Activated T-helper 17 cell treated with anti-CD3 and anti-CD28 coated beads, Interleukin-2, amount 50 U/mL, for 72 hours (primary cell): ENCODE measurements around the gene TOM1L2. TPM values are rescaled to one million over a fixed set of nuclear protein-coding genes. Genes with fewer than 3 reads are reported as not detected.

ENCODE experiments used
- ATAC-seq: fragments of 150-1000 bp; cut with Tn5 transposase; replicated peaks from 2 replicates; pipeline ENCODE4 v1.10.0; 2021; ENCODE audit warnings: mild to moderate bottlenecking, moderate library complexity
- H3K27ac Mint-ChIP-seq: one replicate; pipeline ENCODE4 v1.8.0; 2022; ENCODE audit warnings: mixed read lengths
- H3K27me3 Mint-ChIP-seq: one replicate; pipeline ENCODE4 v1.8.0; 2022; ENCODE audit warnings: mixed read lengths
- H3K36me3 Mint-ChIP-seq: one replicate; pipeline ENCODE4 v1.8.0; 2022; ENCODE audit warnings: low read depth, mild to moderate bottlenecking, mixed read lengths
- H3K4me1 Mint-ChIP-seq: one replicate; pipeline ENCODE4 v1.8.0; 2022; ENCODE audit warnings: mixed read lengths
- H3K4me3 Mint-ChIP-seq: one replicate; pipeline ENCODE4 v1.8.0; 2022; ENCODE audit warnings: mild to moderate bottlenecking, mixed read lengths
- H3K9me3 Mint-ChIP-seq: one replicate; pipeline ENCODE4 v1.8.0; 2022; ENCODE audit warnings: mixed read lengths
- total RNA-seq, 2 donors: library from RNA; stranded (reverse); gene quantifications; one replicate each; pipeline ENCODE4 v1.2.3, GENCODE V29; 2022

TOM1L2 gene
- total RNA-seq, 2 donors from 2014 or later: 20.4 to 24.8 TPM

DNA sequence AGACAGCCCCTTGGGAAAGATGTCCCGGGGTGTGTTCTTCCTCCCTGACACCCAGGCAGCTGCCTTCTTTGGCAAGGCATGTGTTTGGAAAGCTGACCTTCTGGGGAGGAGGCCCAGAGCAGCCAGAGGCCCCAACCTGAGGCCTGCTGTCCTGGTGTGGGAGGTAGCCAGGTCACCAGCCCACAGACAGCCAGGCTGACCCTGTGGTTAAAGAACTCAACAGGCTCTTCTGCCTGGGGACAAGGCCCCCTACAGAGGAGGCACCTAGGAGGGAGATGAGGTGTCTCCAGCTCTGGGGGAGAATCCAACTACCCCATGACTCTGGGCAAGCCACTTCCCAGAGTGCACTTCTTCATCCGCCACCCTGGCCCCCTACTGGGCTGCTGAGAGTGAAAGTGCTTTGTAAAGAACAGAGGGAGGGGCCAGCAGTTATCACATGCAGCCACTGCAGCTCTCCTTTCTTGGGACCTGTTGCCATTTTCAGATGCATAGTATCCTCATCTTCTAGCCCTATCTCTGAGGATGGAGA is 122.3 kb downstream of the TOM1L2 start:
- Mint-ChIP-seq H3K27ac (peak overlapping the region; percentile 96), H3K4me3 (peak overlapping the region; percentile 78), H3K36me3 (peaks cover 4% of the 10 kb centered on the region), H3K27me3 (no peaks in the 10 kb centered on the region), H3K4me1 (peaks cover 47% of the 10 kb centered on the region), H3K9me3 (no peaks in the 10 kb centered on the region)
- ATAC-seq: peak; percentile 25

DNA sequence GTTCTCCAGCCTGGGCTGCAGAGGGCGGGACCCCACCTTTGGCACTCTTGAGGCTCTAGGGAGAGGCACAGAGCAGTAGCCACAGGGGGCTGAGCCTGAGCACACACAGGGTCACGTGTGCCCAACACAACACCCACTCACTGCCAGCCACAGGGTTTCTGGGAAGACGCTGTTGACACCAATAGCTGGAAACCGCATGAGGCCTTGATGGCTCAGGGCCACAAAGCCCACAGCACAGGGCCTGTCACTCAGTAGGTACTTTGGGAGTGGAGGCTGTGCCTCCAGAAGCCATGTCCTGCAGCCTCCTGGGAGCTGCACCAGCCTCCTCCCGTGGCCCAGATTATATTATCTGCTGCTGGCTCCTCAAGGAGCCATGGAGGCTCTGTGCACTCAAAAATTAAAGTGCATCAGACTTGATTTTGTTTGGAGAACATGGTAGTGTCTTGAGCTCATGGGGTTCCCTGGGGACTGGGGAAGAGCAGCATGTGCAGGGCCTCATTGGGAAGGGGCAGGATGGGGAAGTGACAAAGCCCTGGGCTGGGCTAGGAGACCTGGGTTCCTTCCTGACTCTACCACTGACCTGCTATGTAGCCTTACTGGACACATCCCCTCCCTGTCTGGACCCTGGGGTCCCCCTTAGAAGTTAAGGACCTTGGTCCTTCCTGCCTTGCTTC is 122.9 kb downstream of the TOM1L2 start:
- H3K4me3 Mint-ChIP-seq: peak overlapping the region; percentile 78
- H3K9me3 Mint-ChIP-seq: no peaks in the 10 kb centered on the region
- peak; percentile 82 for ATAC-seq
- H3K36me3 Mint-ChIP-seq: peaks cover 4% of the 10 kb centered on the region
- H3K4me1 Mint-ChIP-seq: peaks cover 42% of the 10 kb centered on the region
- H3K27me3 Mint-ChIP-seq: no peaks in the 10 kb centered on the region
- peak overlapping the region; percentile 96 for H3K27ac Mint-ChIP-seq

DNA sequence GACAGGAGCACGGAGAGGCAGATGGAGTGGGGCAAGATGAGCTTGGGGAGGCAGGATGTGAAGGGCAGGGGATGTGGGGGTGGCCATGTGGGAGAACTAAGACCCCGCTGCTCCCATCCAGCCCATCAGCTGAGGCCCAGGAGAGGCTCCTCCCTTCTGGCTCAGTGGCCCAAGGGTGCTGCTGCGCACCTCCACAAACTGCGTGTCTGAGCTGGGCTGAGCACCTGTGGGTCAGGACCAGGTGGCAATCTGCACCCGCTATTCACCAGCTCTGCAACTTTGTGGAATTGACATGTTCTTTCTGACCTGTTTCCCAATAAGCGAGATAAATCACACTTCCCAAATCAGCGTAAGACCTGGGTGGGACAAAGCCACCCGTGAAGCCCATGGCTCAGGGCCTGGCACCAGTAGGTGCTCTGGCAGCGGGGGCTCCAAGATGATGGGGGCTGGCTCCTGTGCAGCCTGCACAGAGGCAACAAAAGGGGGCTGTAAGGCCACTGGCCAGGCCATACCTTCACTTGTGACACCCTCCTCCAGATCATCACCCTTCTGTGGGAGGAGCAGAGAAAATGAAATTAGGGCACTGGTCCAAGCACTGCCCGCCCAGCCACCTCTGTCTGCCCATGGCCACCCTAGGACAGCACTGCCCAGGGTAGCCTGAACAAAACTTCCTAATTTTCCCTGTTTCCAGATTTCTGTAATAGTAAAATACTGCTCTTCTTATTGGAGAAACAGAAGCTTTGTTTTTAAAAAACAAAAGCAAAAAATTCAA is 123.7 kb downstream of the TOM1L2 start:
- no peak for ATAC-seq
- Mint-ChIP-seq H3K9me3 (no peaks in the 10 kb centered on the region), H3K36me3 (peaks cover under 1% of the 10 kb centered on the region), H3K27me3 (no peaks in the 10 kb centered on the region), H3K4me3 (peak overlapping the region; percentile 78), H3K4me1 (peaks cover 36% of the 10 kb centered on the region), H3K27ac (peak overlapping the region; percentile 96)

- Mint-ChIP-seq H3K27ac (no peak overlapping the region), H3K4me3 (peak overlapping the region; percentile 33), H3K9me3 (no peaks in the 10 kb centered on the region), H3K4me1 (peaks cover 33% of the 10 kb centered on the region), H3K27me3 (no peaks in the 10 kb centered on the region), H3K36me3 (no peaks in the 10 kb centered on the region)
- no peak for ATAC-seq
Observed at GRCh38 chr17:17847726-17848125, 124.5 kb downstream of the TOM1L2 start.

- no peak for ATAC-seq
- H3K4me3 Mint-ChIP-seq: no peak overlapping the region
- no peaks in the 10 kb centered on the region for H3K9me3 Mint-ChIP-seq
- H3K27me3 Mint-ChIP-seq: no peaks in the 10 kb centered on the region
- H3K36me3 Mint-ChIP-seq: no peaks in the 10 kb centered on the region
- no peak overlapping the region for H3K27ac Mint-ChIP-seq
- peaks cover 35% of the 10 kb centered on the region for H3K4me1 Mint-ChIP-seq
Observed at GRCh38 chr17:17847118-17847689, 125.0 kb downstream of the TOM1L2 start.

- H3K27me3 Mint-ChIP-seq: no peaks in the 10 kb centered on the region
- H3K9me3 Mint-ChIP-seq: no peaks in the 10 kb centered on the region
- H3K4me3 Mint-ChIP-seq: no peak overlapping the region
- ATAC-seq: no peak
- peaks cover 29% of the 10 kb centered on the region for H3K4me1 Mint-ChIP-seq
- H3K27ac Mint-ChIP-seq: no peak overlapping the region
- no peaks in the 10 kb centered on the region for H3K36me3 Mint-ChIP-seq
Observed at GRCh38 chr17:17846645-17847044, 125.6 kb downstream of the TOM1L2 start.

- Mint-ChIP-seq H3K27ac (no peak overlapping the region), H3K36me3 (no peaks in the 10 kb centered on the region), H3K4me1 (peaks cover 26% of the 10 kb centered on the region), H3K9me3 (no peaks in the 10 kb centered on the region), H3K4me3 (no peak overlapping the region), H3K27me3 (no peaks in the 10 kb centered on the region)
- no peak for ATAC-seq
Observed at GRCh38 chr17:17846003-17846402, 126.2 kb downstream of the TOM1L2 start.

DNA sequence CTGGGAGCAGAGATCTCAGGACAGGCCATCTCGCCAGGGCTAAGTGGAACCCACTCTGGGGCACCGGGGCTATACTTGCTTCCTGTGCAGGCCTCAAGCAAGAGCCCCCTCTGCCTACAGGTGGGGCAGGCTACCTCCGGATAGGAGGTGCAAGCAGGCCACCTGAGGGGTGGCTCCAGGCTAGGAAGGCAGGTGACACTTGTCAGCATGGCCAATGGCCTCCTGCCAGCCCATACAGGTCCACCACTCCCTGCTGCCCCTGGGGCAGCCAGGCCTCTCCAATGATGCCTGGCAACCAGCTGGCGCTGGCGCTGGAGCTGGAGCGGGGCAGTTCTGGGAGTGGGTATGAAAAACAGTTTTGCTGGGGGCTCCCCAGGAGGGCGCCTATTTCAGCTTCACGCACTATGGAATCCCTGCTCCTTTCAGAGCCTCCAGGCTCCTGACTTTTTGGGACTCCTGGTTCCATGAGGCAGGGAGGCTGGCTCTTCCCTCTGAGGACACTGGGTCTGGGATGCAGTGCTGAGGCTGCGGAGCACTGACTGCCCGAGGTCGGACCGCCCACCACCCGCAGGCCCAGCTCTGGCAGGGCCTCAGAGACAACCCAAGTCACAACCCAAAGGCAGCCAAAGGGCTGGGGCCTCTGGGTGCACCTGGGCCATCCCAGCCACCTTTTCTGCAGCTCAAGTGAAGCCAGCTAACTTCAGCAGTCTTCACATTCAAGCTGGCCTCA is 127.0 kb downstream of the TOM1L2 start:
- Mint-ChIP-seq H3K9me3 (no peaks in the 10 kb centered on the region), H3K36me3 (no peaks in the 10 kb centered on the region), H3K4me1 (peaks cover 21% of the 10 kb centered on the region), H3K27me3 (no peaks in the 10 kb centered on the region), H3K4me3 (no peak overlapping the region), H3K27ac (no peak overlapping the region)
- no peak for ATAC-seq

GRCh38 chr17:17844500-17844899 is 127.7 kb downstream of the TOM1L2 start:
- H3K9me3 Mint-ChIP-seq: no peaks in the 10 kb centered on the region
- peaks cover 18% of the 10 kb centered on the region for H3K4me1 Mint-ChIP-seq
- ATAC-seq: no peak
- no peaks in the 10 kb centered on the region for H3K27me3 Mint-ChIP-seq
- H3K4me3 Mint-ChIP-seq: no peak overlapping the region
- no peaks in the 10 kb centered on the region for H3K36me3 Mint-ChIP-seq
- H3K27ac Mint-ChIP-seq: no peak overlapping the region

- Mint-ChIP-seq H3K4me3 (no peak overlapping the region), H3K4me1 (peaks cover 13% of the 10 kb centered on the region), H3K36me3 (no peaks in the 10 kb centered on the region), H3K27me3 (no peaks in the 10 kb centered on the region), H3K27ac (no peak overlapping the region), H3K9me3 (no peaks in the 10 kb centered on the region)
- ATAC-seq: no peak
Observed at GRCh38 chr17:17844079-17844478, 128.1 kb downstream of the TOM1L2 start.

DNA sequence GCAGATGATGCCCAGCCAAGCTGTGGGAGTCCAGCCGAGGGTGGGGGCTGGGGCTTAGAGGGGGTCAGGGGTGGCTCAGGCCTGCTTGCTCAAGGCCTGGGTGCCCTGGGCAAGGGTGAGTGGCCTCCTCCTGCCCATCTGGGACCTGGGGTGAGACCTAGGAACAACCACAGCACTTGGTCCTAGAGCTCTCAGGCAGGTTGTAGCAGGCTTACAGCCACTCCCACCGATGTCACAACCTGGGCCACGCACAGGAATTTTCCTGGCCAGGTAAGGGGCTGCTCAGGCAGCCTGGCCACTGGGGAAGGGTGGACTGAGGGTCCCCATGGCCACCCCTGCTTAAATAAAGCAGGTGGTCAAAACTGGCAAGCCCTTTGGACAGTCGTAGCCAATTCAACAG is 129.1 kb downstream of the TOM1L2 start:
- no peaks in the 10 kb centered on the region for H3K9me3 Mint-ChIP-seq
- H3K36me3 Mint-ChIP-seq: no peaks in the 10 kb centered on the region
- no peak overlapping the region for H3K27ac Mint-ChIP-seq
- H3K4me1 Mint-ChIP-seq: peaks cover 11% of the 10 kb centered on the region
- H3K27me3 Mint-ChIP-seq: no peaks in the 10 kb centered on the region
- H3K4me3 Mint-ChIP-seq: no peak overlapping the region
- ATAC-seq: no peak

DNA sequence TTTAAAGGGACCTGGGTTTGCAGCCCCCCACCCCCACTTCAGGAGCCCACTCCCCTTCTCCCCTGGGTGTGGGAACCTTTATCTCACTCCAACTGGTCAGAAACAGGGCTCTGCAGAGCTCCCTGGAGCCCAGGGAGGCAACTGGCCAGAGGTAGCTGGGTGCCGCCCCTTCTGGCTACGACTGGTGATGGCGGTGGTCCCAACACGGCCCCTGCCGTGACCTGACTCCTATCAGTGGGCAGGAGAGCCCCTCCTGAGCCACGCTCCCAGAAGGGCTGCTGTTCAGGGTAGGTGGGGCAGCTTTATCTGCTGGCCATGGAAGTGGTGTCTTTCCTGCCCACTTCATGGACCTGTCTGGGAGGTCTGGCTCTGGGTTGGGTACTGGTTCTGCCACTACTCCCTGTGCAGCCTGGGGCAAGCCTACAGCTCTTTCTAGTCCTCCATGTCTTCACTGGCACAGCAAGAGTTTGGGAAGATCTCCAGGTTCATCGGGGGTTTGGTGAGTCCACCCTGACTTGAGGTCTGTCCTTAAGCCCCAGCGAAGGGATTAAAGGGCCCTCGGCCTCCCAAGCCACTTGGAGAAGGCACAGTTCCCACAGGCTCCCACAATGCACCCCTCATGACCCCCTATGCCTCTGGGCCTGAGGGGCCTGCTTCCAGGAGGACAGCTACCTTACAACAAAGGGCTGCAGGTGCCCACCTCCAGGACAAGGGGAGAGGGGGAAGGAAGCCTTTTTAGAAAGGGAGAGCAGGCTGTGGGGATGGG is 129.9 kb downstream of the TOM1L2 start:
- no peaks in the 10 kb centered on the region for H3K27me3 Mint-ChIP-seq
- ATAC-seq: no peak
- H3K36me3 Mint-ChIP-seq: no peaks in the 10 kb centered on the region
- peaks cover 16% of the 10 kb centered on the region for H3K4me1 Mint-ChIP-seq
- no peak overlapping the region for H3K4me3 Mint-ChIP-seq
- no peaks in the 10 kb centered on the region for H3K9me3 Mint-ChIP-seq
- no peak overlapping the region for H3K27ac Mint-ChIP-seq

DNA sequence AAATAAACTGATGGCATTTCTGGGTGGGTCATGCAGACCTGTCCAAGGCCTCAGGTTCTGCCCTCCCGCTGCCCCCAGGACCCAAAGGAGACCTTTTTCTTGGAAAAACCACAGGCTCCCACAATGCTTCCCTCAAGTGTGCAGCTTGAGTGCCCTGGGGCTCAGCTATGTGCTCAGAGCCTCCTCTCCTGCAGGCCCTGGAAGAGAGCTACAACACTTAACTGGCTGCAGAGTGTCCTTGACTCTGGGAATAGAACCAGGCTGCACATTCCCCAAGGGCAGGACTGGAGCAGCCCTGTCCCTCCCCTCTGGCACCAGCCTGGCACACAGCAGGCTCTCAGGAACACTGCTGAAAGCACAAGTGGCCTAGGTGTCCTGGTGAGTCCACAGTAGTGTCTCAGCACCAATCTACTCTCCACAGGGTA is 130.6 kb downstream of the TOM1L2 start:
- H3K4me1 Mint-ChIP-seq: peaks cover 19% of the 10 kb centered on the region
- ATAC-seq: no peak
- H3K27ac Mint-ChIP-seq: peak overlapping the region; percentile 76
- H3K27me3 Mint-ChIP-seq: no peaks in the 10 kb centered on the region
- no peaks in the 10 kb centered on the region for H3K9me3 Mint-ChIP-seq
- peak overlapping the region; percentile 91 for H3K4me3 Mint-ChIP-seq
- no peaks in the 10 kb centered on the region for H3K36me3 Mint-ChIP-seq
